K562 (cell line): ENCODE data around the gene ANXA2.

Experiments used
- CHD2 ChIP-seq: IDR thresholded peaks from 2 replicates; pipeline ENCODE4 v1.6.1; 2011; ENCODE audit warnings: low read depth, low read length
- LCOR ChIP-seq: sonication (generic); formaldehyde crosslinking; IDR thresholded peaks from 2 replicates; pipeline ENCODE4 v1.8.0; 2022; ENCODE audit warnings: mild to moderate bottlenecking, missing genetic modification reagents
- NFRKB ChIP-seq: fragments of 450-650 bp; IDR thresholded peaks from 2 replicates; pipeline ENCODE4 v1.6.1; 2016; ENCODE audit warnings: low read depth
- RAD21 ChIP-seq, 2 experiments: fragments of 250-450 bp in 1 of 2; fragments of 450-650 bp in 1 of 2; sonication (Bioruptor Pico) in 1 of 2; formaldehyde crosslinking in 1 of 2; IDR thresholded peaks in 1 of 2; conservative IDR thresholded peaks in 1 of 2; 2 replicates each; pipeline versions ENCODE4 v1.4.0 to v1.8.0; 2020 to 2022; ENCODE audit warnings: mild to moderate bottlenecking in 2 of 2, moderate library complexity in 1 of 2
- ZNF79 ChIP-seq: fragments of 250-450 bp; sonication (Bioruptor Pico); IDR thresholded peaks from 2 replicates; pipeline ENCODE4 v1.4.0; 2020; ENCODE audit warnings: low read depth, mild to moderate bottlenecking, moderate library complexity

DNA sequence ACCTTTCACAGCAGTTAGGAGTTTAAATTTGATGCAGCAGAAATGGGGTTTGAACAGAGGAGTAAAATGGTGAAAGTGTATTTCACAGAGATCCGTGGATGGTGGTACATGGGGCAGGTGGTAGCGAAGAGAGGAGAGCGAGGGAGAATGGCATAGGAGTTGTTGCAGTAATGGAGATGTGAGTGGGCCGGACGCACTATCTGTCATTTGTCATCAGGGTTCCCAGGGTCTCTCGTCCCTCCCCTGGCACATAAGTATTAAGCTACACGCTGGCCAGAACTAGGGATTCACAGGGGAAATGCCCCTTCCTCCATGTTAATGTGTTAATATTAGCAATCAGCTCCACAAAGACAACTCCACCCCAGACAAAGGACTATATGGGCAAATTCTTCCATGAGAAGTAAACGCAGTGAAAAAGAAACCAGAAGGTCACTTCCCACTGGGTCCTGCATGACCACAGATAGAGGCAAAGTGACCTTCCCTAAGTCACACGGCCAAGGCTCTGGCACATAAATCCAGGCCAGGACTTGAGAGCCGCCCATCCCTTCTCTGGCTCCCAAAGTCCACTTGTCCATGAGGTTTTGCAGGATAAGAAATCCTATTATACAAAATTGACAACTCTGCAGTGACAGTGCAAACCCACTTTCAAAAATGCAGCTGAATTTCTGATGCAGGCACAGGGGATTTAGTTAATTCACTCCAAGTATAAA, 42.5 kb downstream of the ANXA2 start:
- TF ChIP-seq ZNF79 (no peak), NFRKB (no peak), CHD2 (no peak), RAD21 (CRISPR knock-in tag; conservative IDR thresholded peaks at IDR 0.05 in 1 of 2, IDR thresholded peaks at IDR 0.05 in 1 of 2) (no peak), LCOR (CRISPR knock-in tag) (no peak)
